ENCODE data around the gene ZSCAN9. TPM values are rescaled to one million over a fixed set of nuclear protein-coding genes. Genes with fewer than 3 reads are reported as not detected.

The ZSCAN9 gene
- total and polyA plus RNA-seq, 2 of the 8 experiments (the other 6 are each of a cell fraction or from before 2014, with no cell fraction given): 10.8 to 13.6 TPM

DNA sequence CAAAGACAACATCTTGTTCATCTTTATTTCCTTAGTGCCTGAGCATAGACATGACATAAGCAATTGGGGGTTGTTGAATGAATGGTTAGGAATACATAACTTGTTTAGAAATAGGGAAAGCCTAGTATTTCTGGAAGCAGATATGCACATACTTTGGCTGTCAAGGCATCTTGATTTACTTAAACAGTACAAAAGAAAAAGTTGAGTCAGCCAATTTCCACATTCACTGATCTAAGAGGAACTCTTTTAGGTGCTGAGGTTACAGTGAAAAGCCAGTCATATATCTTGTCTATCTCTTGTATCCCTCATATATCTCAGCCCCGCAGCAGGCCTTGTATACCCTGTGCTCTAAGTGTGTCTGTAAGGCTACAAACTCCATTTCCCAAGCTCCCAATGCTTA lies 15.4 kb downstream of the ZSCAN9 start (continued):
- TF ChIP-seq, protein P1, sequence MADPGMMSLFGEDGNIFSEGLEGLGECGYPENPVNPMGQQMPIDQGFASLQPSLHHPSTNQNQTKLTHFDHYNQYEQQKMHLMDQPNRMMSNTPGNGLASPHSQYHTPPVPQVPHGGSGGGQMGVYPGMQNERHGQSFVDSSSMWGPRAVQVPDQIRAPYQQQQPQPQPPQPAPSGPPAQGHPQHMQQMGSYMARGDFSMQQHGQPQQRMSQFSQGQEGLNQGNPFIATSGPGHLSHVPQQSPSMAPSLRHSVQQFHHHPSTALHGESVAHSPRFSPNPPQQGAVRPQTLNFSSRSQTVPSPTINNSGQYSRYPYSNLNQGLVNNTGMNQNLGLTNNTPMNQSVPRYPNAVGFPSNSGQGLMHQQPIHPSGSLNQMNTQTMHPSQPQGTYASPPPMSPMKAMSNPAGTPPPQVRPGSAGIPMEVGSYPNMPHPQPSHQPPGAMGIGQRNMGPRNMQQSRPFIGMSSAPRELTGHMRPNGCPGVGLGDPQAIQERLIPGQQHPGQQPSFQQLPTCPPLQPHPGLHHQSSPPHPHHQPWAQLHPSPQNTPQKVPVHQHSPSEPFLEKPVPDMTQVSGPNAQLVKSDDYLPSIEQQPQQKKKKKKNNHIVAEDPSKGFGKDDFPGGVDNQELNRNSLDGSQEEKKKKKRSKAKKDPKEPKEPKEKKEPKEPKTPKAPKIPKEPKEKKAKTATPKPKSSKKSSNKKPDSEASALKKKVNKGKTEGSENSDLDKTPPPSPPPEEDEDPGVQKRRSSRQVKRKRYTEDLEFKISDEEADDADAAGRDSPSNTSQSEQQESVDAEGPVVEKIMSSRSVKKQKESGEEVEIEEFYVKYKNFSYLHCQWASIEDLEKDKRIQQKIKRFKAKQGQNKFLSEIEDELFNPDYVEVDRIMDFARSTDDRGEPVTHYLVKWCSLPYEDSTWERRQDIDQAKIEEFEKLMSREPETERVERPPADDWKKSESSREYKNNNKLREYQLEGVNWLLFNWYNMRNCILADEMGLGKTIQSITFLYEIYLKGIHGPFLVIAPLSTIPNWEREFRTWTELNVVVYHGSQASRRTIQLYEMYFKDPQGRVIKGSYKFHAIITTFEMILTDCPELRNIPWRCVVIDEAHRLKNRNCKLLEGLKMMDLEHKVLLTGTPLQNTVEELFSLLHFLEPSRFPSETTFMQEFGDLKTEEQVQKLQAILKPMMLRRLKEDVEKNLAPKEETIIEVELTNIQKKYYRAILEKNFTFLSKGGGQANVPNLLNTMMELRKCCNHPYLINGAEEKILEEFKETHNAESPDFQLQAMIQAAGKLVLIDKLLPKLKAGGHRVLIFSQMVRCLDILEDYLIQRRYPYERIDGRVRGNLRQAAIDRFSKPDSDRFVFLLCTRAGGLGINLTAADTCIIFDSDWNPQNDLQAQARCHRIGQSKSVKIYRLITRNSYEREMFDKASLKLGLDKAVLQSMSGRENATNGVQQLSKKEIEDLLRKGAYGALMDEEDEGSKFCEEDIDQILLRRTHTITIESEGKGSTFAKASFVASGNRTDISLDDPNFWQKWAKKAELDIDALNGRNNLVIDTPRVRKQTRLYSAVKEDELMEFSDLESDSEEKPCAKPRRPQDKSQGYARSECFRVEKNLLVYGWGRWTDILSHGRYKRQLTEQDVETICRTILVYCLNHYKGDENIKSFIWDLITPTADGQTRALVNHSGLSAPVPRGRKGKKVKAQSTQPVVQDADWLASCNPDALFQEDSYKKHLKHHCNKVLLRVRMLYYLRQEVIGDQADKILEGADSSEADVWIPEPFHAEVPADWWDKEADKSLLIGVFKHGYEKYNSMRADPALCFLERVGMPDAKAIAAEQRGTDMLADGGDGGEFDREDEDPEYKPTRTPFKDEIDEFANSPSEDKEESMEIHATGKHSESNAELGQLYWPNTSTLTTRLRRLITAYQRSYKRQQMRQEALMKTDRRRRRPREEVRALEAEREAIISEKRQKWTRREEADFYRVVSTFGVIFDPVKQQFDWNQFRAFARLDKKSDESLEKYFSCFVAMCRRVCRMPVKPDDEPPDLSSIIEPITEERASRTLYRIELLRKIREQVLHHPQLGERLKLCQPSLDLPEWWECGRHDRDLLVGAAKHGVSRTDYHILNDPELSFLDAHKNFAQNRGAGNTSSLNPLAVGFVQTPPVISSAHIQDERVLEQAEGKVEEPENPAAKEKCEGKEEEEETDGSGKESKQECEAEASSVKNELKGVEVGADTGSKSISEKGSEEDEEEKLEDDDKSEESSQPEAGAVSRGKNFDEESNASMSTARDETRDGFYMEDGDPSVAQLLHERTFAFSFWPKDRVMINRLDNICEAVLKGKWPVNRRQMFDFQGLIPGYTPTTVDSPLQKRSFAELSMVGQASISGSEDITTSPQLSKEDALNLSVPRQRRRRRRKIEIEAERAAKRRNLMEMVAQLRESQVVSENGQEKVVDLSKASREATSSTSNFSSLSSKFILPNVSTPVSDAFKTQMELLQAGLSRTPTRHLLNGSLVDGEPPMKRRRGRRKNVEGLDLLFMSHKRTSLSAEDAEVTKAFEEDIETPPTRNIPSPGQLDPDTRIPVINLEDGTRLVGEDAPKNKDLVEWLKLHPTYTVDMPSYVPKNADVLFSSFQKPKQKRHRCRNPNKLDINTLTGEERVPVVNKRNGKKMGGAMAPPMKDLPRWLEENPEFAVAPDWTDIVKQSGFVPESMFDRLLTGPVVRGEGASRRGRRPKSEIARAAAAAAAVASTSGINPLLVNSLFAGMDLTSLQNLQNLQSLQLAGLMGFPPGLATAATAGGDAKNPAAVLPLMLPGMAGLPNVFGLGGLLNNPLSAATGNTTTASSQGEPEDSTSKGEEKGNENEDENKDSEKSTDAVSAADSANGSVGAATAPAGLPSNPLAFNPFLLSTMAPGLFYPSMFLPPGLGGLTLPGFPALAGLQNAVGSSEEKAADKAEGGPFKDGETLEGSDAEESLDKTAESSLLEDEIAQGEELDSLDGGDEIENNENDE (IDR thresholded peaks at IDR 0.05; ENCODE audit: insufficient replicate concordance, low read length): no peak
- no peak for TF ChIP-seq TAF7 (optimal IDR thresholded peaks at IDR 0.05; ENCODE audit: borderline replicate concordance, low read depth, low read length)
- TF ChIP-seq CBX5 (IDR thresholded peaks at IDR 0.05; ENCODE audit: low read depth, low read length): no peak
- TF ChIP-seq NANOG (IDR thresholded peaks at IDR 0.05; ENCODE audit: insufficient read depth, low read depth, low read length, poor library complexity, severe bottlenecking): no peak
- no peak for TF ChIP-seq SIRT6 (IDR thresholded peaks at IDR 0.05; ENCODE audit: low read length)
- no peak for TF ChIP-seq FOSL1 (IDR thresholded peaks at IDR 0.05; ENCODE audit: insufficient read depth, low read depth, low read length)

Data from H1 (cell line).